Endothelial cell of umbilical vein (primary cell): ENCODE measurements around the gene PDE3B. TPM values are rescaled to one million over a fixed set of nuclear protein-coding genes. Genes with fewer than 3 reads are reported as not detected.

Experiments
- BruUV-seq: library from RNA; stranded (reverse); fragments of 400-500 nt; replicated peaks from 2 replicates; lab custom pipeline; 2021; lab: Mats Ljungman, UMichigan
- CTCF ChIA-PET: fragments of 300-600, 350-600 bp; sonication (Branson Sonifier 250); formaldehyde crosslinking; loops from one replicate; lab custom pipeline; 2021; ENCODE audit warnings: antibody characterized with exemption, inconsistent platforms; lab: Charles Lee
- POLR2A ChIA-PET: fragments of 300-600, 350-600 bp; sonication (Branson Sonifier 250); formaldehyde crosslinking; loops from one replicate; lab custom pipeline; 2021; ENCODE audit warnings: antibody characterized with exemption, inconsistent platforms; lab: Charles Lee
- DNase-seq: peaks from one replicate; pipeline ENCODE4 v3.0.0-alpha.2; 2011; ENCODE audit warnings: low read depth, low spot score
- FAIRE-seq: peaks from 2 replicates; lab custom pipeline; 2011; peaks lifted over from hg19 to GRCh38; lab: Jason Lieb, UNC
- H2AFZ ChIP-seq: 2 replicates; pipeline ENCODE4 v1.6.0; 2012; ENCODE audit warnings: low read depth, low read length, control low read depth, inconsistent platforms
- H3K27ac ChIP-seq: 2 replicates; pipeline ENCODE4 v1.5.1; 2011; ENCODE audit warnings: low read depth, mild to moderate bottlenecking, control low read depth, low read length, moderate library complexity; ENCODE audit not compliant: insufficient read depth
- H3K27me3 ChIP-seq, 2 experiments: 2 replicates each; pipeline versions ENCODE4 v1.6.0 to v1.6.1; 2011; ENCODE audit warnings: low read length in 2 of 2, mixed read lengths in 1 of 2; ENCODE audit not compliant: control insufficient read depth in 2 of 2, insufficient read depth in 2 of 2
- H3K36me3 ChIP-seq, 2 experiments: 2 replicates in 1 of 2; 3 replicates in 1 of 2; pipeline ENCODE4 v1.5.1; 2011; ENCODE audit warnings: low read length in 2 of 2, mild to moderate bottlenecking in 1 of 2, moderate library complexity in 1 of 2; ENCODE audit not compliant: control insufficient read depth in 2 of 2, insufficient read depth in 2 of 2; ENCODE audit errors: extremely low read depth in 1 of 2
- H3K4me1 ChIP-seq: 3 replicates; pipeline ENCODE4 v1.5.1; 2011; ENCODE audit warnings: mild to moderate bottlenecking, low read length; ENCODE audit not compliant: control insufficient read depth, insufficient read depth; ENCODE audit errors: extremely low read depth
- H3K4me2 ChIP-seq: 2 replicates; pipeline ENCODE4 v1.6.1; 2011; ENCODE audit warnings: low read length, control low read depth, mixed read lengths; ENCODE audit not compliant: insufficient read depth
- H3K4me3 ChIP-seq, 3 experiments: fragments of 200-600 bp in 1 of 3; sonication (generic), shearing (Covaris generic) in 1 of 3; replicated peaks in 1 of 3; 2 replicates each; pipeline ENCODE4 v1.5.1; 2011 to 2016; ENCODE audit warnings: control low read depth in 3 of 3, low read length in 3 of 3, mild to moderate bottlenecking in 2 of 3, inconsistent platforms in 1 of 3, low read depth in 1 of 3, moderate library complexity in 1 of 3; ENCODE audit not compliant: insufficient read depth in 1 of 3
- H3K79me2 ChIP-seq: 2 replicates; pipeline ENCODE4 v1.6.0; 2012; ENCODE audit warnings: low read length, inconsistent platforms; ENCODE audit not compliant: control insufficient read depth, insufficient read depth
- H3K9ac ChIP-seq: replicated peaks from 2 replicates; pipeline ENCODE3; 2011; ENCODE audit warnings: low read length, control low read depth; ENCODE audit not compliant: insufficient read depth; ENCODE audit errors: extremely low read depth
- H3K9me1 ChIP-seq: replicated peaks from 3 replicates; pipeline ENCODE4 v1.6.0; 2011; ENCODE audit warnings: mild to moderate bottlenecking, low read length; ENCODE audit not compliant: control insufficient read depth, insufficient read depth; ENCODE audit errors: extremely low read depth
- H3K9me3 ChIP-seq: replicated peaks from 2 replicates; pipeline ENCODE4 v1.5.1; 2012; ENCODE audit warnings: low read length, inconsistent platforms; ENCODE audit not compliant: control insufficient read depth, insufficient read depth
- H4K20me1 ChIP-seq: replicated peaks from 2 replicates; pipeline ENCODE3; 2011; ENCODE audit warnings: mild to moderate bottlenecking, low read length; ENCODE audit not compliant: control insufficient read depth, insufficient read depth; ENCODE audit errors: extremely low read depth
- CTCF ChIP-seq, 2 donors: IDR thresholded peaks; 1 replicate in 1 of 2; 2 replicates in 1 of 2; pipeline ENCODE4 v1.5.1; 2011; ENCODE audit warnings: low read length in 2 of 2, mild to moderate bottlenecking in 2 of 2, moderate library complexity in 2 of 2, control low read depth in 1 of 2, inconsistent platforms in 1 of 2, low read depth in 1 of 2; ENCODE audit not compliant: insufficient read depth in 1 of 2; ENCODE audit errors: extremely low read depth in 1 of 2
- EZH2 ChIP-seq: IDR thresholded peaks from 2 replicates; pipeline ENCODE4 v1.6.1; 2012; ENCODE audit warnings: borderline replicate concordance, low read depth, mild to moderate bottlenecking, moderate library complexity, low read length, inconsistent platforms; ENCODE audit not compliant: severe bottlenecking
- FOS ChIP-seq: IDR thresholded peaks from 2 replicates; pipeline ENCODE4 v1.6.1; 2011; ENCODE audit warnings: mild to moderate bottlenecking, low read length, moderate library complexity, borderline replicate concordance; ENCODE audit not compliant: insufficient read depth
- GATA2 ChIP-seq: IDR thresholded peaks from 2 replicates; pipeline ENCODE4 v1.7.0; 2011; ENCODE audit warnings: low read depth, mild to moderate bottlenecking, moderate library complexity, mixed read lengths, low read length; ENCODE audit not compliant: insufficient read length, insufficient read depth
- JUN ChIP-seq: IDR thresholded peaks from 2 replicates; pipeline ENCODE4 v1.6.1; 2011; ENCODE audit warnings: borderline replicate concordance, low read depth; ENCODE audit not compliant: insufficient read length, insufficient read depth
- MAX ChIP-seq: IDR thresholded peaks from 2 replicates; pipeline ENCODE4 v1.6.1; 2011; ENCODE audit not compliant: insufficient read depth, insufficient read length
- MYC ChIP-seq: IDR thresholded peaks from one replicate; pipeline ENCODE4 v1.6.1; 2011; ENCODE audit warnings: mild to moderate bottlenecking, low read depth, low read length
- POLR2A ChIP-seq: IDR thresholded peaks from 2 replicates; pipeline ENCODE4 v1.6.1; 2012; ENCODE audit warnings: low read depth, mild to moderate bottlenecking, control low read depth, low read length
- POLR2AphosphoS5 ChIP-seq: IDR thresholded peaks from 2 replicates; pipeline ENCODE4 v1.6.1; 2012; ENCODE audit warnings: low read depth, mild to moderate bottlenecking, control low read depth, low read length, moderate library complexity; ENCODE audit not compliant: insufficient read depth
- dilution Hi-C: fragments of 300-500 bp; cut with MboI; formaldehyde crosslinking; loops from one replicate; pipeline ENCODE4 v1.15.0; 2019; ENCODE audit warnings: low sequenced_read_pairs; ENCODE audit not compliant: extremely low pct_ligation_motif_present
- intact Hi-C: fragments of 100-400 bp; cut with micrococcal nuclease; formaldehyde crosslinking; loops from one replicate; pipeline ENCODE4 v1.10.0; 2022
- polyA plus RNA-seq, 4 experiments: library from polyadenylated mRNA; depleted of rRNA in 3 of 4; stranded (reverse) in 3 of 4; unstranded in 1 of 4; fragments of >200 nt; gene quantifications; 2 replicates each; pipeline versions ENCODE4 v1.2.1 to v1.2.3, GENCODE V29; 2011 to 2012; ENCODE audit warnings: missing spikeins in 1 of 4
- total RNA-seq: library from RNA; stranded (reverse); gene quantifications from 2 replicates; pipeline ENCODE4 v1.2.3, GENCODE V29; 2021

The PDE3B gene
- total and polyA plus RNA-seq, 2 donors (not counting 3 experiments of a cell fraction or from before 2014, with no cell fraction given) = 0.26 to 1.9 TPM

- peak overlapping the region; percentile 58 for H3K4me2 ChIP-seq
- intact Hi-C loops = loop anchor here (5.0 kb wide), 2 partner anchors 250 to 315 kb away; partner anchors contain the start of gene PDE3B
- peaks cover 9% of the 10 kb centered on the region for H3K4me1 ChIP-seq
- peak overlapping the region in 2 of 3 experiments; percentile 20 to 73 for H3K4me3 ChIP-seq
- H3K27ac ChIP-seq = no peak overlapping the region
- TF ChIP-seq MYC (no peak), CTCF (IDR thresholded peaks at IDR 0.05; ENCODE audit: extremely low read depth in 1 of 2, insufficient read depth in 1 of 2, low read depth in 1 of 2, low read length in 2 of 2) (no peak), GATA2 (no peak), POLR2AphosphoS5 (no peak), EZH2 (no peak), FOS (no peak), POLR2A (no peak), MAX (no peak), JUN (no peak)
- H3K9me1 ChIP-seq = no peaks in the 10 kb centered on the region
- no peak for DNase-seq
- ChIA-PET POLR2A (interaction anchor here (1.2 to 1.6 kb wide), 3 partner anchors 10 to 16 kb away, joined by 3 to 7 read pairs (median 7); no protein-coding TSS in a partner anchor), CTCF (interaction anchor here (2.2 to 8.1 kb wide), 2 partner anchors 13 to 103 kb away, joined by 24 to 154 read pairs; no protein-coding TSS in a partner anchor)
- no peaks in the 10 kb centered on the region for H3K79me2 ChIP-seq
- H2AFZ ChIP-seq = peak overlapping the region; percentile 91
- FAIRE-seq = no peak
- no peaks in the 10 kb centered on the region for H3K36me3 ChIP-seq
- no peaks in the 10 kb centered on the region for H4K20me1 ChIP-seq
- BruUV-seq = no TSS peak
- no peaks in the 10 kb centered on the region for H3K9me3 ChIP-seq
- no peak overlapping the region for H3K9ac ChIP-seq
- dilution Hi-C loops = no loop called here
- H3K27me3 ChIP-seq = no peaks in the 10 kb centered on the region
These were observed 249.0 kb downstream of the PDE3B start for GRCh38 chr11:14892577-14892976.
